ENCODE results near the gene ELOVL5.
A peak's percentile ranks its signal among the peaks of the same experiment; 100 is the strongest.
"Not testable (repeated sequence)": the region's sequence is repeated elsewhere in the genome, so short reads cannot be mapped to it uniquely, and the experiment has no call there.

The ELOVL5 gene

GRCh38 chr6:53309059-53309900, 39.5 kb downstream of the ELOVL5 start:
- Histone ChIP-seq H3K4me3 (no peak overlapping the region), H3K27me3 (no peaks in the 10 kb centered on the region), H3K27ac (peak overlapping the region in 1 of 2 donors; percentile 1), H3K4me1 (peaks cover 0 to 48% (median 21%) of the 10 kb centered on the region in 4 donors), H3K9me3 (no peaks in the 10 kb centered on the region), H3K36me3 (no peaks in the 10 kb centered on the region)
- intact Hi-C loops (cut with DNase I; ENCODE audit: low total_unique reads), result no loop called here
- DNase-seq, result no peak
- no peak for TF ChIP-seq CTCF (IDR thresholded peaks at IDR 0.05)

- Histone ChIP-seq H3K27ac (no peak overlapping the region), H3K4me3 (no peak overlapping the region), H3K4me1 (peaks cover 0 to 56% (median 26%) of the 10 kb centered on the region in 4 donors), H3K9me3 (no peaks in the 10 kb centered on the region), H3K36me3 (no peaks in the 10 kb centered on the region), H3K27me3 (no peaks in the 10 kb centered on the region)
- TF ChIP-seq CTCF (IDR thresholded peaks at IDR 0.05), result no peak
- intact Hi-C loops (cut with DNase I; ENCODE audit: low total_unique reads), result no loop called here
- DNase-seq, result no peak
These were observed 41.9 kb downstream of the ELOVL5 start for GRCh38 chr6:53306819-53307347.

GRCh38 chr6:53306217-53306616, 42.5 kb downstream of the ELOVL5 start:
- H3K4me3 ChIP-seq; H3K36me3 ChIP-seq; H3K27me3 ChIP-seq; H3K9me3 ChIP-seq; intact Hi-C loops (cut with DNase I; ENCODE audit: low total_unique reads); H3K27ac ChIP-seq; DNase-seq: not testable (repeated sequence)
- peaks cover 0 to 62% (median 30%) of the 10 kb centered on the region in 4 donors for H3K4me1 ChIP-seq

- H3K4me3 ChIP-seq; DNase-seq; H3K36me3 ChIP-seq; intact Hi-C loops (cut with DNase I; ENCODE audit: low total_unique reads); H3K9me3 ChIP-seq; H3K27me3 ChIP-seq; H3K27ac ChIP-seq: not testable (repeated sequence)
- peaks cover 0 to 69% (median 37%) of the 10 kb centered on the region in 4 donors for H3K4me1 ChIP-seq
These were observed 43.2 kb downstream of the ELOVL5 start for GRCh38 chr6:53305506-53306005.

GRCh38 chr6:53304953-53305352, 43.8 kb downstream of the ELOVL5 start:
- H3K9me3 ChIP-seq; intact Hi-C loops (cut with DNase I; ENCODE audit: low total_unique reads): not testable (repeated sequence)
- peaks cover 0 to 69% (median 40%) of the 10 kb centered on the region in 4 donors for H3K4me1 ChIP-seq

GRCh38 chr6:53302678-53303360, 45.9 kb downstream of the ELOVL5 start:
- no peaks in the 10 kb centered on the region for H3K27me3 ChIP-seq
- intact Hi-C loops (cut with DNase I; ENCODE audit: low total_unique reads), result no loop called here
- H3K36me3 ChIP-seq, result no peaks in the 10 kb centered on the region
- TF ChIP-seq CTCF (IDR thresholded peaks at IDR 0.05), result no peak
- H3K4me1 ChIP-seq, result peaks cover 0 to 57% (median 25%) of the 10 kb centered on the region in 4 donors
- DNase-seq, result no peak
- no peak overlapping the region for H3K27ac ChIP-seq
- H3K4me3 ChIP-seq, result peak overlapping the region in 1 of 2 donors; percentile 18
- H3K9me3 ChIP-seq, result no peaks in the 10 kb centered on the region

More at GRCh38 chr6:53304953-53305352, 43.8 kb downstream of the ELOVL5 start:
- H3K4me3 ChIP-seq, DNase-seq, H3K27ac ChIP-seq, H3K36me3 ChIP-seq, H3K27me3 ChIP-seq: not testable (repeated sequence)

Measured in tibial artery (tissue), 4 donors.